GM19397 (cell line): Measurements from ENCODE around the gene KTN1.

ENCODE experiments used
- ATAC-seq: cut with Tn5 transposase; IDR thresholded peaks from one replicate; pipeline ENCODE4 v1.9.1; 2021; ENCODE audit warnings: mild to moderate bottlenecking, moderate library complexity; ENCODE audit not compliant: unreplicated experiment

KTN1 gene

GRCh38 chr14:55604900-55605418 is 25.0 kb downstream of the KTN1 start:
- ATAC-seq: no peak

- ATAC-seq: no peak
These were observed 25.8 kb downstream of the KTN1 start for GRCh38 chr14:55605793-55606192.

GRCh38 chr14:55607386-55607785 is 27.4 kb downstream of the KTN1 start:
- no peak for ATAC-seq

GRCh38 chr14:55609681-55610080 is 29.7 kb downstream of the KTN1 start:
- ATAC-seq: no peak

GRCh38 chr14:55610713-55611370 is 30.8 kb downstream of the KTN1 start:
- no peak for ATAC-seq

GRCh38 chr14:55611859-55612258 is 31.9 kb downstream of the KTN1 start:
- no peak for ATAC-seq

GRCh38 chr14:55614304-55614703 is 34.3 kb downstream of the KTN1 start:
- no peak for ATAC-seq

GRCh38 chr14:55620277-55620676 is 40.3 kb downstream of the KTN1 start:
- ATAC-seq: no peak

GRCh38 chr14:55620981-55621380 is 41.0 kb downstream of the KTN1 start:
- ATAC-seq: no peak

GRCh38 chr14:55621391-55621790 is 41.4 kb downstream of the KTN1 start:
- ATAC-seq: no peak

GRCh38 chr14:55624913-55625312 is 44.9 kb downstream of the KTN1 start:
- ATAC-seq: no peak

GRCh38 chr14:55625481-55625880 is 45.5 kb downstream of the KTN1 start:
- no peak for ATAC-seq

- ATAC-seq: no peak
These were observed 46.1 kb downstream of the KTN1 start for GRCh38 chr14:55626131-55626530.

GRCh38 chr14:55628426-55628825 is 48.4 kb downstream of the KTN1 start:
- ATAC-seq: no peak

- ATAC-seq: no peak
These were observed 58.7 kb downstream of the KTN1 start for GRCh38 chr14:55638665-55639064.

GRCh38 chr14:55641290-55641689 is 61.3 kb downstream of the KTN1 start:
- ATAC-seq: no peak

- no peak for ATAC-seq
These were observed 61.9 kb downstream of the KTN1 start for GRCh38 chr14:55641954-55642353.

GRCh38 chr14:55645145-55645544 is 65.1 kb downstream of the KTN1 start:
- no peak for ATAC-seq

- no peak for ATAC-seq
These were observed 66.1 kb downstream of the KTN1 start for GRCh38 chr14:55645845-55646832.

- no peak for ATAC-seq
These were observed 71.0 kb downstream of the KTN1 start for GRCh38 chr14:55650992-55651391.

GRCh38 chr14:55654243-55654642 is 74.2 kb downstream of the KTN1 start:
- no peak for ATAC-seq

- no peak for ATAC-seq
These were observed 81.0 kb downstream of the KTN1 start for GRCh38 chr14:55661029-55661428.
